GM12873 (cell line): ENCODE data around the gene ADAM8.
A peak's percentile ranks its signal among the peaks of the same experiment; 100 is the strongest.

Experiments used
- CTCF ChIP-seq: IDR thresholded peaks from 2 replicates; pipeline ENCODE4 v1.5.1; 2012; ENCODE audit warnings: low read depth, mild to moderate bottlenecking, moderate library complexity, low read length, control low read depth; ENCODE audit not compliant: insufficient read depth; ENCODE audit errors: missing control alignments

ADAM8 gene

DNA sequence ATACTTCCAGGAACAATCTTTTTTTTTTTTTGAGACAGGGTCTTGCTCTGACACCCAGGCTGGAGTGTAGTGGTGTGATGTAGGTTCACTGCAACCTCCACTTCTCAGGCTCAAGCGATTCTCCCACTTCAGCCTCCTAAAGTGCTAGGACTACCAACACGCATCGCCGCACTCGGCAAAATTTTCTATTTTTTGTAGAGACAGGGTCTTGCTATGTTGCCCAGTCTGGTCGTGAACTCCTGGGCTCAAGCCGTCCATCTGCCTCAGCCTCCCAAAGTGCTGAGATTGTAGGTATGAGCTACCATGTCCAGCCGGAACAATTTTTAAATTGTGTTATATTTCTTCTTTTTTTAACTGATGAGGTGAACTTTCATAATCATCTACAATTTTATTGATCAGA is 34.1 kb upstream of the ADAM8 start:
- TF ChIP-seq CTCF: no peak

DNA sequence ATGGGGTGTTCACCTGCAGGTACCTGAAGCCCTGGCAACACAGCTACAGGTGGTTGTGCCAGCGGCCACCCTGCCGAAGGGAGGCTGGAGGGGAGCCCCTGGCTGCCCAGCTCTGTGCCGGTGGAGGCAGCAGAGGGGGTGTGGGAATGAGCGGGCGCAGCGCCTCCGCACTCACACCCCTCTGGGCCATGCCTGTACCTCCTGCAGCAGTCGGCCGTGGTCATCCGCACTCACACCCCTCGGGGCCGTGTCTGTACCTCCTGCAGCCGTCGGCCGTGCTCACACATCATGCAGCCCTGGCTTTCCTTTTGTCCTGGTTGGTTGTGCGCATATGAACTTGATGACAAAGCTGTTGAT is 33.7 kb upstream of the ADAM8 start:
- no peak for TF ChIP-seq CTCF

DNA sequence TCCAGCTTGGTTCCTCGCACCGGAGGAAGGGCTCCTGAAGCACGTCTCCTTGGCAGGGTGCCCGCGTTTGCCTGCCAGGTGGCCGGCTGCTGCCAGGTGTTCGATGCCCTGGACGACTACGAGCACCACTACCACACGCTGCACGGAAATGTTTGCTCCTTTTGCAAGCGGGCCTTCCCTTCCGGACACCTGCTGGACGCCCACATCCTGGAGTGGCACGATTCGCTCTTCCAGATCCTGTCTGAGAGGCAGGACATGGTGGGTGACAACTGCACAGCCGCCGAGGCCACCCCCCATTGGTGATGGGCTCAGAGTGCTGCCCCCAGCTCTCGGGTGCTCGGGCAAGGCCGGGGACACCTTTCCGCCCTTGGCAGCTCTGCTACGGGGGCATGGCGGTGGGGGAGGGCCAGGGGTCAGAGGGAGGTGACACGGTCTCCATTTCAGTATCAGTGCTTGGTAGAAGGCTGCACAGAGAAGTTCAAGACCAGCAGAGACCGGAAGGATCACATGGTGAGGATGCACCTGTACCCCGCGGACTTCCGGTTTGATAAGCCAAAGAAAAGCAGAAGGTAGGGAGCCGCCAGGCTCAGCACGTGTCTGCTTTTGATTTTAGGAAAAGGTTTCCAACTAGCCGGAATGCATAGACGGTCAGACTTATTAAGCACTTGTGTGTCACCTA is 33.2 kb upstream of the ADAM8 start:
- no peak for TF ChIP-seq CTCF

DNA sequence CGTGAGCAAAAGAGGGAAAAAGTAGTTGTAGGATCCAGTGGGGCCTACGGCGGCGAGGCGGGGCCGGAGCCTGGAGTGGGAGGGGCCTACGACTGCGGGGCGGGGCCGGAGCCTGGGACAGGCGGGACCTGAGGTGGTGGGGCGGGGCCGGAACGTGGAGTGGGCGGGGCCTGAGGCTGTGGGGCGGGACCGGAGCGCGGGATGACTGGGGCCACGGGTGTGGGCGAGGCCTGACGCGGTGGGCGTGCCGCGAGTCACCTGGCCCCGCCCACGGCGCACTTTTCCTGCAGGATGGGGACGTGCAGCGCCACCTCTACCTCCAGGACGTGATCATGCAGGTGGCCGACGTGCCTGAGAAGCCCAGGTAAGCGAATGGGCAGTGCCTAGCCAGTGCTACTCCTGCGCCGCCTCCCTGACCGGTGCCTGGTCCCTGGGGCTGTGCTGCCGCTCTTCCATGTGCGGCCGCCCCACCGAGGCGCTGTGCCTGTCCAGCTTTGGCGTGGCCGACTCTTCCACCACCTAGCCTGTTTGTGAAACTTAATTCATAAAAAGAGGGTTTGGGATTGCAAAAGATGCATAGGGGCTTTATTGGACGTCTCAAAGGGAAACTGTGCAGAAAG is 32.5 kb upstream of the ADAM8 start:
- no peak for TF ChIP-seq CTCF

GRCh38 chr10:133308421-133309099 is 31.9 kb upstream of the ADAM8 start, which contains the start of the genes TUBGCP2 and ZNF511:
TSS of gene TUBGCP2 (minus strand) at chr10:133308872. CDS start at chr10:133302941, 5,931 bp downstream.
TSS of gene ZNF511 (plus strand) at chr10:133308914. CDS start at chr10:133308944, 30 bp downstream.
- TF ChIP-seq CTCF: peak; percentile 22

- peak; percentile 91 for TF ChIP-seq CTCF
Observed at GRCh38 chr10:133307776-133308420, 31.2 kb upstream of the ADAM8 start.

- no peak for TF ChIP-seq CTCF
Observed at GRCh38 chr10:133306941-133307379, 30.3 kb upstream of the ADAM8 start.
